ENCODE measurements around the gene FNDC4.
A peak's percentile ranks its signal among the peaks of the same experiment; 100 is the strongest.
"Not testable (repeated sequence)": the region's sequence is repeated elsewhere in the genome, so short reads cannot be mapped to it uniquely, and the experiment has no call there.

Gene FNDC4, protein sequence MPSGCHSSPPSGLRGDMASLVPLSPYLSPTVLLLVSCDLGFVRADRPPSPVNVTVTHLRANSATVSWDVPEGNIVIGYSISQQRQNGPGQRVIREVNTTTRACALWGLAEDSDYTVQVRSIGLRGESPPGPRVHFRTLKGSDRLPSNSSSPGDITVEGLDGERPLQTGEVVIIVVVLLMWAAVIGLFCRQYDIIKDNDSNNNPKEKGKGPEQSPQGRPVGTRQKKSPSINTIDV

DNA sequence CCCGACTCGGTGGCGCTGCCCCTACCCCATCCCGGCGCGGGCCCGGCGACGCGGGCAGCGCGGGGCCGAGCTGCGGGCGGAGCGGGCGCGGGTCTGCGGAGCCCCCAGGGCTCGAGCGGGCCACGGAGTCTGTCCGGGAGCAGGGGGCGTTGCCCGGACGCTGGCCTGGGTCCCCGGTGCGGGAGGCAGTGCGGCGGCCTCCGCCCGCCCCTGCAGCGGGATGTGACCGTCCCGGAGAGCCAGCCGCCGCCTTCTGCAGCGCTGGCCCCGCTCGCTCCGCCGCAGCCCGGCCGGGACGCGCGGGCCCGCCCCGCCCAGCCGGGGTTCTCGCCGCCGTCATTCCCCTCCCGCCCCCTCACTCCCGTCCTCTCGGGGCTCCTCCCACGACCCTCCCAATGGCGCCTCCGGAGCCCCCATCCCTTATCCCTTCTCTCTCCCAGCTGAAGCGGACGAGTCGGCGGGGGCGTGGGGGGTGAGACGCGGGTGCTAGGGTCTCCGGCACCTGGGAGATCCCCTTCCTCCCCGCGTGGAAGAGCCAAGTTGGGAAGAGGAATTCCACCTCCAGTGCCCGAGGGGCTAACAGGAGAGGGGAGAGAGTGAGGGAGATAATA, at the start of gene FNDC4:
Gene FNDC4, minus strand, starts transcription at position 257 of the 611 bp plus-strand sequence. CDS start 521 bp downstream, outside the sequence.
- Histone ChIP-seq H3K27me3 (ENCODE audit: control insufficient read depth in 2 of 2, insufficient read depth in 2 of 2, low read length in 2 of 2) (peaks cover 13 to 24% of the 10 kb centered on the region in 2 donors), H3K36me3 (ENCODE audit: control insufficient read depth in 2 of 2, insufficient read depth in 2 of 2, low read length in 2 of 2) (no peaks in the 10 kb centered on the region), H3K9me3 (ENCODE audit: control insufficient read depth in 2 of 2, low read length in 2 of 2) (no peaks in the 10 kb centered on the region), H3K27ac (ENCODE audit: low read depth in 2 of 2, low read length in 2 of 2) (no peak within 1 kb of the TSS), H3K4me1 (ENCODE audit: control insufficient read depth in 2 of 2, insufficient read depth in 2 of 2, low read length in 2 of 2) (peaks cover 3% of the 10 kb centered on the region in 2 donors), H3K4me3 (ENCODE audit: low read length in 2 of 2) (peak within 1 kb of the TSS; percentile 45 to 51), H3K9ac (ENCODE audit: low read depth in 1 of 2, low read length in 2 of 2) (peak within 1 kb of the TSS in 1 of 2 donors; percentile 52)

DNA sequence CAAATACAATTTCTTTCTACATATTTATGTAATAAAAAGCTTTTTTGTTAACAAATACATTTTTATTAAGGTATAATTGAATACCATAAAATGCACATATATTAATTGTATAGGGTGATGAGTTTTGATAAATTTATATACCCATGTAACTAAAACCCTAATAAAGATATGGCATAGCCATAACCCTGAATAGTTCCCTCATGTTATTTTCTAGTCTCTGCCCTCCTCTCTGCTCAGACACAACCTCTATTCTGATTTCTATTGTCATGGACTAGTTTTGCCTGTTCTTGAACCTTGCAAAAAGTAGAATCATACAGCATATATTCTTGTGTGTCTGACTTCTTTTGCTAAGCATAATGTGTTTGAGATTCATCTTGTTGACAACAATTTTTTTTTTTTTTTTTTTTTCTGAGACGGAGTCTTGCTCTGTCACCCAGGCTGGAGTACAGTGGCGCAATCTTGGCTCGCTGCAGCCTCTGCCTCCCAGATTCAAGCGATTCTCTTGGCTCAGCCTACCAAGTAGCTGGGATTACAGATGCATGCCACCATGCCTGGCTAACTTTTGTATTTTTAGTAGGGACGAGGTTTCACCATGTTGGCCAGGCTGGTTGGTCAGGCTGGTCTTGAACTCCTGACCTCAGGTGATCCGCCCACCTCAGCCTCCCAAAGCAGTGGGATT, 49.3 kb upstream of the FNDC4 start:
- Histone ChIP-seq H3K9me3 (ENCODE audit: control insufficient read depth in 2 of 2, low read length in 2 of 2) (no peaks in the 10 kb centered on the region), H3K27ac (ENCODE audit: low read depth in 2 of 2, low read length in 2 of 2) (no peak overlapping the region)

DNA sequence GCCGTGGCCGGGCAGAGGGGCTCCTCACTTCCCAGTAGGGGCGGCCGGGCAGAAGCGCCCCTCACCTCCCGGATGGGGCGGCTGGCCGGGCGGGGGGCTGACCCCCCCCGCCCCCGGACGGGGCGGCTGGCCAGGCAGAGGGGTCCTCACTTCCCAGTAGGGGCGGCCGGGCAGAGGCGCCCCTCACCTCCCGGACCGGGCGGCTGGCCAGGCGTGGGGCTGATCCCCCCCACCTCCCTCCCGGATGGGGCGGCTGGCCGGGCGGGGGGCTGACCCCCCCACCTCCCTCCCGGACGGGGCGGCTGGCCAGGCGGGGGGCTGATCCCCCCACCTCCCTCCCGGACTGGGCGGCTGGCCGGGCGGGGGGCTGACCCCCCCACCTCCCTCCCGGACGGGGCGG, 44.6 kb upstream of the FNDC4 start:
- not testable (repeated sequence) for H3K9me3 ChIP-seq (ENCODE audit: control insufficient read depth in 2 of 2, low read length in 2 of 2); H3K36me3 ChIP-seq (ENCODE audit: control insufficient read depth in 2 of 2, insufficient read depth in 2 of 2, low read length in 2 of 2); H3K27me3 ChIP-seq (ENCODE audit: control insufficient read depth in 2 of 2, insufficient read depth in 2 of 2, low read length in 2 of 2); H3K27ac ChIP-seq (ENCODE audit: low read depth in 2 of 2, low read length in 2 of 2); H3K4me1 ChIP-seq (ENCODE audit: control insufficient read depth in 2 of 2, insufficient read depth in 2 of 2, low read length in 2 of 2); H3K4me3 ChIP-seq (ENCODE audit: low read length in 2 of 2); H3K9ac ChIP-seq (ENCODE audit: low read depth in 1 of 2, low read length in 2 of 2)

More for the DNA sequence above, 49.3 kb upstream of the FNDC4 start:
- Histone ChIP-seq H3K4me1 (ENCODE audit: control insufficient read depth in 2 of 2, insufficient read depth in 2 of 2, low read length in 2 of 2) (no peaks in the 10 kb centered on the region), H3K27me3 (ENCODE audit: control insufficient read depth in 2 of 2, insufficient read depth in 2 of 2, low read length in 2 of 2) (no peaks in the 10 kb centered on the region), H3K4me3 (ENCODE audit: low read length in 2 of 2) (no peak overlapping the region), H3K36me3 (ENCODE audit: control insufficient read depth in 2 of 2, insufficient read depth in 2 of 2, low read length in 2 of 2) (no peaks in the 10 kb centered on the region), H3K9ac (ENCODE audit: low read depth in 1 of 2, low read length in 2 of 2) (no peak overlapping the region)

DNA sequence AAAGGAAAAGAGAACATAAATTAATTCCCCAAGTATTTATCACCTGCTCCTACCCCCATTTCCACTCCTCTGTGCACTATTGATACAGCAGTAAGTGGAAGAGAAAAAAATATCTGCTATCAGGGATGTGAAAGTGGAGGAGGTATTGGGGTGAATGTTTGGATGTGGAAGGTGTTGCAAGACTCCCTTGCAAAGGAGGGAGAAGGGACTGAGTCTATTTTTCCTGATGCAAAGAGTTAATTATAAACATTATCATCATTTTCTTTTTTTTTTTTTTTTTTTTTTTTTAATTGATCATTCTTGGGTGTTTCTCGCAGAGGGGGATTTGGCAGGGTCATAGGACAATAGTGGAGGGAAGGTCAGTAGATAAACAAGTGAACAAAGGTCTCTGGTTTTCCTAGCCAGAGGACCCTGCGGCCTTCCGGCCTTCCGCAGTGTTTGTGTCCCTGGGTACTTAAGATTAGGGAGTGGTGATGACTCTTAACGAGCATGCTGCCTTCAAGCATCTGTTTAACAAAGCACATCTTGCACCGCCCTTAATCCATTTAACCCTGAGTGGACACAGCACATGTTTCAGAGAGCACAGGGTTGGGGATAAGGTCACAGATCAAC, 43.9 kb upstream of the FNDC4 start:
- H3K36me3 ChIP-seq (ENCODE audit: control insufficient read depth in 2 of 2, insufficient read depth in 2 of 2, low read length in 2 of 2); H3K4me3 ChIP-seq (ENCODE audit: low read length in 2 of 2); H3K27ac ChIP-seq (ENCODE audit: low read depth in 2 of 2, low read length in 2 of 2); H3K9me3 ChIP-seq (ENCODE audit: control insufficient read depth in 2 of 2, low read length in 2 of 2); H3K9ac ChIP-seq (ENCODE audit: low read depth in 1 of 2, low read length in 2 of 2); H3K4me1 ChIP-seq (ENCODE audit: control insufficient read depth in 2 of 2, insufficient read depth in 2 of 2, low read length in 2 of 2); H3K27me3 ChIP-seq (ENCODE audit: control insufficient read depth in 2 of 2, insufficient read depth in 2 of 2, low read length in 2 of 2): not testable (repeated sequence)

DNA sequence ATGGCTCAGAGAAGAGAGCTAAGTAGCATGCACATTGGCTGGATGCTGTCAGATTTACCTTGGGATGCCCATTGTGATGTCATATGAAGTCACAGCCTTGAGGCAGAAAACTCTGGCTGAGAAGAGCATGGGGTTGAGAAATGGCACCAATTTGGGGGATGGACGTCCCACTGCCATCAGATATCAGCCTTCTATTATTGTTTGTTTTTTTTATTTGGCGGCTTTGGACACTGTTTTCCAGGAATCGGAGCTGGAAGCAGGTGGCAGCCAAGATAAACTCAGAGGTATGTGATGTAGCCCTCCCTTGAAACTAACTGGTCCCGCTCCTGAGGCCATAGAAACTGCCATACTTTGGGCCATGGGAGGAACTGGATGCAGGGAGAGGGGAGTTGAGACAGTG, 42.3 kb upstream of the FNDC4 start:
- H3K4me3 ChIP-seq (ENCODE audit: low read length in 2 of 2): no peak overlapping the region
- H3K9me3 ChIP-seq (ENCODE audit: control insufficient read depth in 2 of 2, low read length in 2 of 2): no peaks in the 10 kb centered on the region
- no peaks in the 10 kb centered on the region for H3K4me1 ChIP-seq (ENCODE audit: control insufficient read depth in 2 of 2, insufficient read depth in 2 of 2, low read length in 2 of 2)
- H3K27ac ChIP-seq (ENCODE audit: low read depth in 2 of 2, low read length in 2 of 2): no peak overlapping the region
- H3K27me3 ChIP-seq (ENCODE audit: control insufficient read depth in 2 of 2, insufficient read depth in 2 of 2, low read length in 2 of 2): no peaks in the 10 kb centered on the region
- no peaks in the 10 kb centered on the region for H3K36me3 ChIP-seq (ENCODE audit: control insufficient read depth in 2 of 2, insufficient read depth in 2 of 2, low read length in 2 of 2)
- H3K9ac ChIP-seq (ENCODE audit: low read depth in 1 of 2, low read length in 2 of 2): no peak overlapping the region

DNA sequence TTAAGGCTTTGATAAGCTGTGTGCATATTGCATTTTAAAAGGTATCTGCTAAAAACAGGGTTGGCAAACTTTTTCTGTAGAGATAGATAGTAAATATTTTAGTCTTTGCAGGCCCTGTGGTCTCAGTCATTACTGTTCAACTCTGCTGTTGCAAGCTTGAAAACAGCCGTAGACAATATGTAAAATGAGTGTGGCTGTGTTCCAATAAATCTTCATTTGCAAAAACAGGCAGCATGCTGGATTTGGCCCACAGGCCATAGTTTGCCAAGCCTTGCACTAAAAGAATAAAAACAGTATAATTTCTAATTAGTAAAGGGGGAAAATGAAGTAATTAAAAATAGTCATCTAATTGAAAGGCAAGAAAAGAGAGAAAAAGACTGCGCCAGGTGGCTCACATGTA, 37.0 kb upstream of the FNDC4 start:
- Histone ChIP-seq H3K9me3 (ENCODE audit: control insufficient read depth in 2 of 2, low read length in 2 of 2) (no peaks in the 10 kb centered on the region), H3K27me3 (ENCODE audit: control insufficient read depth in 2 of 2, insufficient read depth in 2 of 2, low read length in 2 of 2) (peaks cover 0 to 2% of the 10 kb centered on the region in 2 donors), H3K4me3 (ENCODE audit: low read length in 2 of 2) (no peak overlapping the region), H3K4me1 (ENCODE audit: control insufficient read depth in 2 of 2, insufficient read depth in 2 of 2, low read length in 2 of 2) (no peaks in the 10 kb centered on the region), H3K27ac (ENCODE audit: low read depth in 2 of 2, low read length in 2 of 2) (no peak overlapping the region), H3K36me3 (ENCODE audit: control insufficient read depth in 2 of 2, insufficient read depth in 2 of 2, low read length in 2 of 2) (no peaks in the 10 kb centered on the region), H3K9ac (ENCODE audit: low read depth in 1 of 2, low read length in 2 of 2) (no peak overlapping the region)

DNA sequence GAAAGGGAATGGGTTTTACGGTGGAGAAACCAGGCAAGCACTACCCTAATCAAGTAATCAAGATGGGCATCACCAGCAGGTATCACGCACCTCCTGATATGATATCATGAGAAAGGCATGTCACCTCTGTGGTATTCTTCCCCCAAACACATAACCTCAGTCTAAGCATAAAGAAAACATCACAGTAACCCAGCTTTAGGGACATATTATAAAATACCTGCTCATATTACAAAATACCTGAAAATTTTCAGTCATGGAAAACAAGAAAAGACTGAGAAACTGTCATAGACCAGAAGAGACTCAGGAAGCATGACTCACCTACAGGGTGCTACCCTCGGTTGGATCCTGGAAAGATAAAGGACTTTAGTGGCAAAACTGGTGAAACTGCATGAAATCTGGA, 32.2 kb upstream of the FNDC4 start:
- H3K9me3 ChIP-seq (ENCODE audit: control insufficient read depth in 2 of 2, low read length in 2 of 2): no peaks in the 10 kb centered on the region
- H3K27me3 ChIP-seq (ENCODE audit: control insufficient read depth in 2 of 2, insufficient read depth in 2 of 2, low read length in 2 of 2): peaks cover 0 to 2% of the 10 kb centered on the region in 2 donors
- H3K9ac ChIP-seq (ENCODE audit: low read depth in 1 of 2, low read length in 2 of 2): no peak overlapping the region
- H3K36me3 ChIP-seq (ENCODE audit: control insufficient read depth in 2 of 2, insufficient read depth in 2 of 2, low read length in 2 of 2): no peaks in the 10 kb centered on the region
- H3K4me3 ChIP-seq (ENCODE audit: low read length in 2 of 2): no peak overlapping the region
- H3K27ac ChIP-seq (ENCODE audit: low read depth in 2 of 2, low read length in 2 of 2): no peak overlapping the region
- no peaks in the 10 kb centered on the region for H3K4me1 ChIP-seq (ENCODE audit: control insufficient read depth in 2 of 2, insufficient read depth in 2 of 2, low read length in 2 of 2)

DNA sequence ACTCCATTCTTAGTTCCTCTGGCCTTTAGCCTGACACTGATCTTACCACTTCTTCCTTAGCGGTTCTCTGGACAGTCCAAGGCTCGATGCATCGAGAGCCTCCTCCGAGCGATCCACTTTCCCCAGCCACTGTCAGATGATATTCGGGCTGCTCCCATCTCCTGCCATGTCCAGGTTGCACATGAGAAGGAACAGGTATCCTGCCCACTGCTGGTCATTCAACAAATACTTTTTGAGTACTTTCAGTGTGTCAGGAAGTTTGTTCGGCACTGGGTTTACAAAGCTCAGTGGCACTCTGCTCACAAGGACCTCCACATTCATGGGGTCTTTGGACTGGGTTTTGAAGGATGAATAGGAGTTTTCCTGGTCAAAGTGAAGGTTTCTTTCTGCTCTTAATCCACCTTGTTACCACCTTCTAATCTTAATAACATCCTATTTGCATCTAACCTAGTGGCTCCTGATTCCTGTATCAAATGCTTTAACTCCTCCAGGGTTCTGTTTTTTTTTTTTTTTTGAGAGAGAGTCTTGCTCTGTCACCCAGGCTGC, 27.5 kb upstream of the FNDC4 start:
- Histone ChIP-seq H3K36me3 (ENCODE audit: control insufficient read depth in 2 of 2, insufficient read depth in 2 of 2, low read length in 2 of 2) (no peaks in the 10 kb centered on the region), H3K27me3 (ENCODE audit: control insufficient read depth in 2 of 2, insufficient read depth in 2 of 2, low read length in 2 of 2) (peaks cover 0 to 2% of the 10 kb centered on the region in 2 donors), H3K9me3 (ENCODE audit: control insufficient read depth in 2 of 2, low read length in 2 of 2) (no peaks in the 10 kb centered on the region), H3K27ac (ENCODE audit: low read depth in 2 of 2, low read length in 2 of 2) (no peak overlapping the region), H3K4me3 (ENCODE audit: low read length in 2 of 2) (no peak overlapping the region), H3K4me1 (ENCODE audit: control insufficient read depth in 2 of 2, insufficient read depth in 2 of 2, low read length in 2 of 2) (no peaks in the 10 kb centered on the region), H3K9ac (ENCODE audit: low read depth in 1 of 2, low read length in 2 of 2) (no peak overlapping the region)

DNA sequence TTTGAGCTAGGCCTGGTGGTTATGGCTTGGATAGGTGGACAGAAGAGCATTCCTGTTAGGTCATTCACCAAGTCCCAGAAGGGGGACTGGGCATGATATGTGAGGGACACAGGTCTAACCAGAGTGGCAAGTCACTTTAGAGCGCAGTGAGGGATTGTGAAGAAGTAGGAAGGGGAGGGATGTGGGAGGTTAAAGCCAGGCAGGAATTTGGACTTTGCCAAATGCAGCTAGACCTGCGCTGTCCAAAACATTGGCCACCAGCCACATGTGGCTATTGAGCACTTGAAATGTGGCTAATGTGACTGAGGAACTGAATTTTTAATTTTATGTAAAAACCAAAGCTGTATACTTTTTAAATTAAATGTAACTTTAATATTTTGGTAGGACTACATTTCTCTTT, 25.3 kb upstream of the FNDC4 start:
- Histone ChIP-seq H3K27me3 (ENCODE audit: control insufficient read depth in 2 of 2, insufficient read depth in 2 of 2, low read length in 2 of 2) (no peaks in the 10 kb centered on the region), H3K9me3 (ENCODE audit: control insufficient read depth in 2 of 2, low read length in 2 of 2) (no peaks in the 10 kb centered on the region), H3K36me3 (ENCODE audit: control insufficient read depth in 2 of 2, insufficient read depth in 2 of 2, low read length in 2 of 2) (no peaks in the 10 kb centered on the region), H3K4me3 (ENCODE audit: low read length in 2 of 2) (no peak overlapping the region), H3K9ac (ENCODE audit: low read depth in 1 of 2, low read length in 2 of 2) (no peak overlapping the region), H3K27ac (ENCODE audit: low read depth in 2 of 2, low read length in 2 of 2) (no peak overlapping the region), H3K4me1 (ENCODE audit: control insufficient read depth in 2 of 2, insufficient read depth in 2 of 2, low read length in 2 of 2) (no peaks in the 10 kb centered on the region)

DNA sequence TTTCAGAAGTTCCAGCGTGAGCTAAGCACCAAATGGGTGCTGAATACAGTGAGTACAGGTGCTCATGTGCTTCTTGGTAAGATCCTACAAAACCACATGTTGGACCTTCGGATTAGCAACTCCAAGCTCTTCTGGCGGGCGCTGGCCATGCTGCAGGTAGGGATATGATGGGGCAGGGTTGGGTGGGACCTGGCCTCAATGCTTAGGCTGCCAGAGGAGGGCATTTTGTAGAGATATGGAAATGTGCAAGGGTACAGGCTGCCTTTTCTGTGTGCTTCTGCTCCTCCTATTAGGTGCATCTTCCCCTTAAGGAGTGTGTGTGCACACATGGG, 23.7 kb upstream of the FNDC4 start:
- no peak overlapping the region for H3K4me3 ChIP-seq (ENCODE audit: low read length in 2 of 2)
- no peak overlapping the region for H3K9ac ChIP-seq (ENCODE audit: low read depth in 1 of 2, low read length in 2 of 2)
- H3K4me1 ChIP-seq (ENCODE audit: control insufficient read depth in 2 of 2, insufficient read depth in 2 of 2, low read length in 2 of 2): no peaks in the 10 kb centered on the region
- no peaks in the 10 kb centered on the region for H3K36me3 ChIP-seq (ENCODE audit: control insufficient read depth in 2 of 2, insufficient read depth in 2 of 2, low read length in 2 of 2)
- no peaks in the 10 kb centered on the region for H3K9me3 ChIP-seq (ENCODE audit: control insufficient read depth in 2 of 2, low read length in 2 of 2)
- H3K27ac ChIP-seq (ENCODE audit: low read depth in 2 of 2, low read length in 2 of 2): no peak overlapping the region
- H3K27me3 ChIP-seq (ENCODE audit: control insufficient read depth in 2 of 2, insufficient read depth in 2 of 2, low read length in 2 of 2): no peaks in the 10 kb centered on the region

Data from mucosa of rectum (tissue), 2 donors.